CD4-positive, CD25-positive, alpha-beta regulatory T cell (primary cell): ENCODE results near the gene CAPN14. TPM values are rescaled to one million over a fixed set of nuclear protein-coding genes. Genes with fewer than 3 reads are reported as not detected.

Experiments
- ATAC-seq, 2 donors: fragments of 150-1000 bp; cut with Tn5 transposase; one replicate each; pipeline ENCODE4 v1.10.0; 2021; ENCODE audit warnings: low read depth in 2 of 2, moderate number of reproducible peaks in 2 of 2, moderate library complexity in 1 of 2
- DNase-seq, 3 donors: peaks; one replicate each; pipeline versions ENCODE4 v3.0.0 to v3.0.0-alpha.2; 2012 to 2022; ENCODE audit warnings: mixed read lengths in 1 of 3
- H3K27ac ChIP-seq: one replicate; pipeline ENCODE4 v1.7.0; 2013; ENCODE audit warnings: mild to moderate bottlenecking, low read length; ENCODE audit not compliant: insufficient read depth, poor library complexity, severe bottlenecking
- H3K27me3 ChIP-seq: one replicate; pipeline ENCODE4 v1.7.0; 2013; ENCODE audit warnings: low read length; ENCODE audit not compliant: control insufficient read depth, insufficient read depth
- H3K36me3 ChIP-seq: one replicate; pipeline ENCODE4 v1.7.0; 2013; ENCODE audit warnings: mild to moderate bottlenecking, low read length, moderate library complexity; ENCODE audit not compliant: control insufficient read depth, insufficient read depth
- H3K4me1 ChIP-seq: 2 replicates; pipeline ENCODE4 v1.7.0; 2013; ENCODE audit warnings: mild to moderate bottlenecking, low read length; ENCODE audit not compliant: insufficient read depth, control insufficient read depth, poor library complexity, severe bottlenecking
- H3K4me3 ChIP-seq: one replicate; pipeline ENCODE4 v1.7.0; 2013; ENCODE audit warnings: low read depth, mild to moderate bottlenecking, low read length, moderate library complexity
- H3K9me3 ChIP-seq, 2 experiments: 1 replicate in 1 of 2; 2 replicates in 1 of 2; pipeline ENCODE4 v1.7.0; 2013; ENCODE audit warnings: low read length in 2 of 2, mild to moderate bottlenecking in 1 of 2, moderate library complexity in 1 of 2; ENCODE audit not compliant: control insufficient read depth in 2 of 2
- H3K27ac Mint-ChIP-seq, 3 donors: one replicate each; pipeline ENCODE4 v1.8.0; 2020 to 2022; ENCODE audit warnings: mild to moderate bottlenecking in 3 of 3, mixed read lengths in 3 of 3, moderate library complexity in 2 of 3
- H3K27me3 Mint-ChIP-seq: one replicate; pipeline ENCODE4 v1.8.0; 2022; ENCODE audit warnings: mild to moderate bottlenecking, mixed read lengths
- H3K36me3 Mint-ChIP-seq: one replicate; pipeline ENCODE4 v1.8.0; 2020; ENCODE audit warnings: mixed read lengths
- H3K4me1 Mint-ChIP-seq, 4 donors: one replicate each; pipeline ENCODE4 v1.8.0; 2020 to 2022; ENCODE audit warnings: mixed read lengths in 4 of 4, mild to moderate bottlenecking in 1 of 4
- H3K4me3 Mint-ChIP-seq, 4 donors: one replicate each; pipeline ENCODE4 v1.8.0; 2020 to 2022; ENCODE audit warnings: mild to moderate bottlenecking in 4 of 4, mixed read lengths in 4 of 4, moderate library complexity in 3 of 4
- H3K9me3 Mint-ChIP-seq, 7 donors: one replicate each; pipeline ENCODE4 v1.8.0; 2020 to 2022; ENCODE audit warnings: mixed read lengths in 7 of 7, mild to moderate bottlenecking in 3 of 7, moderate library complexity in 2 of 7
- polyA plus RNA-seq, 4 donors: library from polyadenylated mRNA; unstranded; fragments of 300-500 nt; fragmentation: Illumina TruSeq; gene quantifications; one replicate each; pipeline ENCODE4 v1.2.3, GENCODE V29; 2021
- total RNA-seq: library from RNA; stranded (reverse); gene quantifications from one replicate; pipeline ENCODE4 v1.2.3, GENCODE V29; 2022

The CAPN14 gene
- 0.20 TPM for total RNA-seq
- under 1 TPM in 2 of 4 donors, not detected in 2; 0.08 to 0.10 TPM for polyA plus RNA-seq

- peaks cover 0 to 3% (median 0%) of the 10 kb centered on the region in 7 donors for H3K9me3 Mint-ChIP-seq
- ATAC-seq (no peak), DNase-seq (no peak)
- no peak within 1 kb of the TSS for H3K4me3 Mint-ChIP-seq
- H3K27me3 ChIP-seq = peaks cover 1% of the 10 kb centered on the region
- no peak within 1 kb of the TSS for H3K27ac ChIP-seq
- H3K4me1 ChIP-seq = no peaks in the 10 kb centered on the region
- no peaks in the 10 kb centered on the region for H3K9me3 ChIP-seq
- peaks cover 0 to 10% (median 2%) of the 10 kb centered on the region in 4 donors for H3K4me1 Mint-ChIP-seq
- H3K36me3 ChIP-seq = no peaks in the 10 kb centered on the region
- H3K27me3 Mint-ChIP-seq = peaks cover under 1% of the 10 kb centered on the region
- H3K27ac Mint-ChIP-seq = no peak within 1 kb of the TSS
- no peak within 1 kb of the TSS for H3K4me3 ChIP-seq
- peaks cover under 1% of the 10 kb centered on the region for H3K36me3 Mint-ChIP-seq
Observed at GRCh38 chr2:31217465-31218200, at the start of gene CAPN14. Gene CAPN14 (minus strand): TSS chr2:31217515. CDS start chr2:31205447, 12,068 bp downstream.

- ATAC-seq = no peak
- H3K27me3 ChIP-seq = no peaks in the 10 kb centered on the region
- Mint-ChIP-seq H3K4me3 (no peak overlapping the region), H3K4me1 (no peaks in the 10 kb centered on the region), H3K27me3 (no peaks in the 10 kb centered on the region), H3K36me3 (peaks cover 5% of the 10 kb centered on the region), H3K27ac (peak overlapping the region in 1 of 3 donors; percentile 10), H3K9me3 (peaks cover 0 to 2% (median 0%) of the 10 kb centered on the region in 7 donors)
- DNase-seq = no peak
- H3K4me1 ChIP-seq = no peaks in the 10 kb centered on the region
- H3K4me3 ChIP-seq = no peak overlapping the region
- H3K36me3 ChIP-seq = no peaks in the 10 kb centered on the region
- H3K9me3 ChIP-seq = no peaks in the 10 kb centered on the region
- H3K27ac ChIP-seq = no peak overlapping the region
Observed at GRCh38 chr2:31266804-31267203, 49.5 kb upstream of the CAPN14 start.

GRCh38 chr2:31265234-31265633 lies 47.9 kb upstream of the CAPN14 start:
- ATAC-seq (no peak), DNase-seq (no peak)
- no peak overlapping the region for H3K27ac ChIP-seq
- Mint-ChIP-seq H3K4me3 (no peak overlapping the region), H3K36me3 (peaks cover 9% of the 10 kb centered on the region), H3K27me3 (no peaks in the 10 kb centered on the region), H3K9me3 (no peaks in the 10 kb centered on the region), H3K27ac (no peak overlapping the region), H3K4me1 (no peaks in the 10 kb centered on the region)
- H3K9me3 ChIP-seq = no peaks in the 10 kb centered on the region
- no peaks in the 10 kb centered on the region for H3K27me3 ChIP-seq
- no peaks in the 10 kb centered on the region for H3K36me3 ChIP-seq
- no peaks in the 10 kb centered on the region for H3K4me1 ChIP-seq
- no peak overlapping the region for H3K4me3 ChIP-seq

- Histone ChIP-seq H3K36me3 (no peaks in the 10 kb centered on the region), H3K27me3 (no peaks in the 10 kb centered on the region), H3K4me3 (no peak overlapping the region), H3K27ac (no peak overlapping the region), H3K9me3 (no peaks in the 10 kb centered on the region), H3K4me1 (no peaks in the 10 kb centered on the region)
- no peak overlapping the region for H3K27ac Mint-ChIP-seq
- no peaks in the 10 kb centered on the region for H3K27me3 Mint-ChIP-seq
- peaks cover 14% of the 10 kb centered on the region for H3K36me3 Mint-ChIP-seq
- H3K9me3 Mint-ChIP-seq = no peaks in the 10 kb centered on the region
- no peaks in the 10 kb centered on the region for H3K4me1 Mint-ChIP-seq
- DNase-seq = no peak
- no peak for ATAC-seq
- H3K4me3 Mint-ChIP-seq = no peak overlapping the region
Observed at GRCh38 chr2:31263636-31264190, 46.4 kb upstream of the CAPN14 start.

- Histone ChIP-seq H3K4me1 (no peaks in the 10 kb centered on the region), H3K27ac (no peak overlapping the region), H3K4me3 (no peak overlapping the region), H3K9me3 (no peaks in the 10 kb centered on the region), H3K27me3 (no peaks in the 10 kb centered on the region), H3K36me3 (no peaks in the 10 kb centered on the region)
- H3K4me3 Mint-ChIP-seq = no peak overlapping the region
- H3K27ac Mint-ChIP-seq = no peak overlapping the region
- ATAC-seq (no peak), DNase-seq (no peak)
- no peaks in the 10 kb centered on the region for H3K27me3 Mint-ChIP-seq
- H3K4me1 Mint-ChIP-seq = peaks cover 0 to 3% (median 0%) of the 10 kb centered on the region in 4 donors
- H3K9me3 Mint-ChIP-seq = no peaks in the 10 kb centered on the region
- H3K36me3 Mint-ChIP-seq = peaks cover 13% of the 10 kb centered on the region
Observed at GRCh38 chr2:31260870-31261269, 43.6 kb upstream of the CAPN14 start.

- no peaks in the 10 kb centered on the region for H3K27me3 Mint-ChIP-seq
- no peaks in the 10 kb centered on the region for H3K9me3 ChIP-seq
- no peaks in the 10 kb centered on the region for H3K4me1 ChIP-seq
- H3K9me3 Mint-ChIP-seq = no peaks in the 10 kb centered on the region
- DNase-seq (no peak), ATAC-seq (no peak)
- H3K36me3 ChIP-seq = no peaks in the 10 kb centered on the region
- peaks cover 0 to 4% (median 1%) of the 10 kb centered on the region in 4 donors for H3K4me1 Mint-ChIP-seq
- H3K27ac ChIP-seq = no peak overlapping the region
- H3K4me3 ChIP-seq = no peak overlapping the region
- no peaks in the 10 kb centered on the region for H3K27me3 ChIP-seq
- H3K4me3 Mint-ChIP-seq = no peak overlapping the region
- peaks cover 13% of the 10 kb centered on the region for H3K36me3 Mint-ChIP-seq
- H3K27ac Mint-ChIP-seq = no peak overlapping the region
Observed at GRCh38 chr2:31259075-31259474, 41.8 kb upstream of the CAPN14 start.

- DNase-seq = no peak
- Histone ChIP-seq H3K4me1 (no peaks in the 10 kb centered on the region), H3K36me3 (no peaks in the 10 kb centered on the region), H3K4me3 (no peak overlapping the region), H3K27ac (no peak overlapping the region), H3K9me3 (no peaks in the 10 kb centered on the region), H3K27me3 (no peaks in the 10 kb centered on the region)
- Mint-ChIP-seq H3K27ac (no peak overlapping the region), H3K9me3 (no peaks in the 10 kb centered on the region), H3K4me1 (peaks cover 0 to 4% (median 1%) of the 10 kb centered on the region in 4 donors), H3K27me3 (no peaks in the 10 kb centered on the region), H3K36me3 (peaks cover 13% of the 10 kb centered on the region), H3K4me3 (no peak overlapping the region)
- no peak for ATAC-seq
Observed at GRCh38 chr2:31258351-31258750, 41.0 kb upstream of the CAPN14 start.
